Neutrophil (primary cell): ENCODE results near the gene ARVCF.

Experiments
- H3K27ac ChIP-seq: fragments of 200-600 bp; sonication (generic); 2 replicates; pipeline ENCODE4 v1.5.1; 2016; ENCODE audit warnings: mild to moderate bottlenecking, moderate library complexity
- H3K27me3 ChIP-seq: fragments of 200-600 bp; sonication (generic); 2 replicates; pipeline ENCODE4 v1.6.0; 2016; ENCODE audit warnings: mild to moderate bottlenecking
- H3K36me3 ChIP-seq: fragments of 200-600 bp; sonication (generic); 2 replicates; pipeline ENCODE4 v1.5.1; 2017
- H3K4me1 ChIP-seq, 2 experiments: fragments of 200-600 bp in 1 of 2; sonication (generic) in 1 of 2; 1 replicate in 1 of 2; 2 replicates in 1 of 2; pipeline versions ENCODE4 v1.5.1 to v1.6.1; 2013 to 2016; ENCODE audit warnings: low read depth in 1 of 2, low read length in 1 of 2, mild to moderate bottlenecking in 1 of 2, moderate library complexity in 1 of 2; ENCODE audit not compliant: control insufficient read depth in 1 of 2, insufficient read depth in 1 of 2
- H3K4me3 ChIP-seq, 2 experiments: fragments of 200-600 bp in 1 of 2; sonication (generic) in 1 of 2; 1 replicate in 1 of 2; 2 replicates in 1 of 2; pipeline ENCODE4 v1.5.1; 2013 to 2016; ENCODE audit warnings: low read depth in 1 of 2, low read length in 1 of 2, mild to moderate bottlenecking in 1 of 2, moderate library complexity in 1 of 2
- H3K9me3 ChIP-seq: fragments of 200-600 bp; sonication (generic); 2 replicates; pipeline ENCODE4 v1.5.1; 2016
- CTCF ChIP-seq: fragments of 200-600 bp; sonication (generic); IDR thresholded peaks from 2 replicates; pipeline ENCODE4 v1.5.1; 2016; ENCODE audit warnings: antibody characterized with exemption

ARVCF gene

GRCh38 chr22:19955241-19956128 is 61.1 kb downstream of the ARVCF start:
- no peak for TF ChIP-seq CTCF
- Histone ChIP-seq H3K4me3 (no peak overlapping the region), H3K9me3 (no peaks in the 10 kb centered on the region), H3K27ac (no peak overlapping the region), H3K27me3 (no peaks in the 10 kb centered on the region), H3K4me1 (peaks cover 3 to 5% of the 10 kb centered on the region in 2 experiments), H3K36me3 (no peaks in the 10 kb centered on the region)

GRCh38 chr22:19951346-19951745 is 65.3 kb downstream of the ARVCF start:
- H3K27ac ChIP-seq: no peak overlapping the region
- H3K36me3 ChIP-seq: no peaks in the 10 kb centered on the region
- peaks cover 9 to 12% of the 10 kb centered on the region in 2 experiments for H3K4me1 ChIP-seq

GRCh38 chr22:19948057-19948760 is 68.4 kb downstream of the ARVCF start:
- no peak overlapping the region for H3K27ac ChIP-seq
- H3K27me3 ChIP-seq: no peaks in the 10 kb centered on the region
- H3K4me1 ChIP-seq: peaks cover 18% of the 10 kb centered on the region in 2 experiments
- no peaks in the 10 kb centered on the region for H3K9me3 ChIP-seq
- no peaks in the 10 kb centered on the region for H3K36me3 ChIP-seq
- TF ChIP-seq CTCF: no peak
- H3K4me3 ChIP-seq: no peak overlapping the region

More at GRCh38 chr22:19951346-19951745, 65.3 kb downstream of the ARVCF start:
- no peak for TF ChIP-seq CTCF
- Histone ChIP-seq H3K4me3 (no peak overlapping the region), H3K27me3 (no peaks in the 10 kb centered on the region), H3K9me3 (no peaks in the 10 kb centered on the region)

GRCh38 chr22:19943082-19944026 is 73.3 kb downstream of the ARVCF start:
- Histone ChIP-seq H3K9me3 (no peaks in the 10 kb centered on the region), H3K27ac (peak overlapping the region; percentile 63), H3K4me3 (no peak overlapping the region), H3K27me3 (no peaks in the 10 kb centered on the region), H3K36me3 (no peaks in the 10 kb centered on the region), H3K4me1 (peaks cover 34 to 47% of the 10 kb centered on the region in 2 experiments)
- no peak for TF ChIP-seq CTCF
